Neuronal stem cell (in vitro differentiated cells): ENCODE results near the gene PTGIS.

Source experiments
- DNase-seq: peaks from one replicate; pipeline ENCODE4 v3.0.0-alpha.2; 2013; ENCODE audit warnings: low spot score
- H2AFZ ChIP-seq: one replicate; pipeline ENCODE4 v1.6.1; 2013; ENCODE audit warnings: mild to moderate bottlenecking, low read length, inconsistent platforms
- H2AK5ac ChIP-seq: 2 replicates; pipeline ENCODE4 v1.6.1; 2013; ENCODE audit warnings: low read depth, mild to moderate bottlenecking, inconsistent platforms, low read length, moderate library complexity, mixed read lengths
- H2BK120ac ChIP-seq: 2 replicates; pipeline ENCODE4 v1.6.1; 2013; ENCODE audit warnings: low read depth, mild to moderate bottlenecking, inconsistent platforms, low read length, moderate library complexity, mixed read lengths
- H2BK12ac ChIP-seq: one replicate; pipeline ENCODE4 v1.6.1; 2013; ENCODE audit warnings: low read length, inconsistent platforms
- H2BK15ac ChIP-seq: 2 replicates; pipeline ENCODE4 v1.6.1; 2013; ENCODE audit warnings: mild to moderate bottlenecking, low read length, inconsistent platforms, mixed read lengths
- H2BK5ac ChIP-seq: one replicate; pipeline ENCODE4 v1.6.1; 2013; ENCODE audit warnings: inconsistent platforms, mild to moderate bottlenecking, low read length, moderate library complexity
- H3K14ac ChIP-seq: one replicate; pipeline ENCODE4 v1.6.1; 2013; ENCODE audit warnings: low read length, inconsistent platforms
- H3K18ac ChIP-seq: 2 replicates; pipeline ENCODE4 v1.6.1; 2013; ENCODE audit warnings: low read length, inconsistent platforms
- H3K23ac ChIP-seq: 2 replicates; pipeline ENCODE4 v1.6.1; 2013; ENCODE audit warnings: low read depth, mild to moderate bottlenecking, mixed read lengths, low read length, inconsistent platforms; ENCODE audit not compliant: poor library complexity
- H3K27ac ChIP-seq: replicated peaks from 3 replicates; pipeline ENCODE4 v1.5.1; 2013; ENCODE audit warnings: low read length, inconsistent platforms
- H3K27me3 ChIP-seq, 3 experiments: 2 replicates each; pipeline ENCODE4 v1.6.1; 2013; ENCODE audit warnings: low read length in 3 of 3, mild to moderate bottlenecking in 2 of 3, inconsistent platforms in 1 of 3, low read depth in 1 of 3, mixed read lengths in 1 of 3, moderate library complexity in 1 of 3; ENCODE audit not compliant: control insufficient read depth in 3 of 3, insufficient read depth in 3 of 3
- H3K36me3 ChIP-seq, 2 donors: replicated peaks in 1 of 2; 2 replicates each; pipeline ENCODE4 v1.6.1; 2013; ENCODE audit warnings: low read length in 2 of 2; ENCODE audit not compliant: control insufficient read depth in 2 of 2, insufficient read depth in 2 of 2
- H3K4ac ChIP-seq: 2 replicates; pipeline ENCODE4 v1.6.1; 2013; ENCODE audit warnings: inconsistent platforms, mild to moderate bottlenecking, low read length, moderate library complexity
- H3K4me1 ChIP-seq, 2 donors: 1 replicate in 1 of 2; 2 replicates in 1 of 2; pipeline ENCODE4 v1.6.1; 2013; ENCODE audit warnings: low read length in 2 of 2, low read depth in 1 of 2; ENCODE audit not compliant: control insufficient read depth in 2 of 2, insufficient read depth in 1 of 2
- H3K4me2 ChIP-seq: one replicate; pipeline ENCODE4 v1.6.1; 2013; ENCODE audit warnings: mild to moderate bottlenecking, low read length, inconsistent platforms; ENCODE audit not compliant: insufficient read depth, poor library complexity, severe bottlenecking
- H3K4me3 ChIP-seq, 2 donors: 2 replicates each; pipeline ENCODE4 v1.5.1; 2013; ENCODE audit warnings: low read length in 2 of 2, mild to moderate bottlenecking in 2 of 2, inconsistent platforms in 1 of 2, moderate library complexity in 1 of 2
- H3K79me1 ChIP-seq: one replicate; pipeline ENCODE4 v1.6.1; 2013; ENCODE audit warnings: low read depth, mild to moderate bottlenecking, inconsistent platforms, low read length, moderate library complexity
- H3K9ac ChIP-seq: one replicate; pipeline ENCODE4 v1.6.1; 2013; ENCODE audit warnings: mild to moderate bottlenecking, low read depth, low read length, inconsistent platforms; ENCODE audit not compliant: poor library complexity
- H3K9me3 ChIP-seq, 2 donors: replicated peaks in 1 of 2; 2 replicates each; pipeline versions ENCODE3 to v1.6.1; 2013; ENCODE audit warnings: low read length in 2 of 2, mild to moderate bottlenecking in 2 of 2, inconsistent platforms in 1 of 2, low read depth in 1 of 2, mixed read lengths in 1 of 2, moderate library complexity in 1 of 2; ENCODE audit not compliant: control insufficient read depth in 2 of 2, insufficient read depth in 1 of 2
- H4K8ac ChIP-seq: one replicate; pipeline ENCODE4 v1.6.1; 2013; ENCODE audit warnings: low read depth, mild to moderate bottlenecking, inconsistent platforms, low read length, moderate library complexity
- H4K91ac ChIP-seq: one replicate; pipeline ENCODE4 v1.6.1; 2013; ENCODE audit warnings: low read length, low read depth, mild to moderate bottlenecking, inconsistent platforms; ENCODE audit not compliant: poor library complexity
- WGBS, 2 donors: extraction: QIAGEN DNeasy Blood & Tissue Kit; methylation state at CpG; one replicate each; pipeline ENCODE4 v1.1.7; 2013; ENCODE audit warnings: missing lambda C conversion rate in 2 of 2, mixed read lengths in 1 of 2; ENCODE audit not compliant: insufficient read length in 2 of 2, insufficient replicate concordance in 1 of 2; ENCODE audit errors: extremely low coverage in 2 of 2; 5-methylcytosine and 5-hydroxymethylcytosine counted together

Gene PTGIS

GRCh38 chr20:49497398-49497669, 70.6 kb downstream of the PTGIS start:
- DNase-seq: no peak
- no peak overlapping the region for H3K14ac ChIP-seq
- H3K27ac ChIP-seq: no peak overlapping the region
- peaks cover 0 to 4% of the 10 kb centered on the region in 2 donors for H3K4me1 ChIP-seq
- no peak overlapping the region for H3K23ac ChIP-seq
- H3K4me3 ChIP-seq: no peak overlapping the region
- H3K9ac ChIP-seq: no peak overlapping the region
- no peak overlapping the region for H2AK5ac ChIP-seq
- no peak overlapping the region for H2AFZ ChIP-seq
- no peak overlapping the region for H4K8ac ChIP-seq
- H3K4me2 ChIP-seq: no peak overlapping the region
- H3K36me3 ChIP-seq: no peaks in the 10 kb centered on the region
- no peak overlapping the region for H3K4ac ChIP-seq
- no CpG with 5 or more reads among the region's 1 CpG for WGBS, 2 donors
- no peaks in the 10 kb centered on the region for H3K79me1 ChIP-seq
- no peak overlapping the region for H2BK12ac ChIP-seq
- peaks cover 4% of the 10 kb centered on the region in 2 donors for H3K9me3 ChIP-seq
- H2BK5ac ChIP-seq: no peak overlapping the region
- H2BK15ac ChIP-seq: no peak overlapping the region
- no peak overlapping the region for H4K91ac ChIP-seq
- H2BK120ac ChIP-seq: no peak overlapping the region
- peak overlapping the region; percentile 15 for H3K18ac ChIP-seq
- H3K27me3 ChIP-seq: peaks cover 0 to 9% (median 0%) of the 10 kb centered on the region in 3 experiments

DNA sequence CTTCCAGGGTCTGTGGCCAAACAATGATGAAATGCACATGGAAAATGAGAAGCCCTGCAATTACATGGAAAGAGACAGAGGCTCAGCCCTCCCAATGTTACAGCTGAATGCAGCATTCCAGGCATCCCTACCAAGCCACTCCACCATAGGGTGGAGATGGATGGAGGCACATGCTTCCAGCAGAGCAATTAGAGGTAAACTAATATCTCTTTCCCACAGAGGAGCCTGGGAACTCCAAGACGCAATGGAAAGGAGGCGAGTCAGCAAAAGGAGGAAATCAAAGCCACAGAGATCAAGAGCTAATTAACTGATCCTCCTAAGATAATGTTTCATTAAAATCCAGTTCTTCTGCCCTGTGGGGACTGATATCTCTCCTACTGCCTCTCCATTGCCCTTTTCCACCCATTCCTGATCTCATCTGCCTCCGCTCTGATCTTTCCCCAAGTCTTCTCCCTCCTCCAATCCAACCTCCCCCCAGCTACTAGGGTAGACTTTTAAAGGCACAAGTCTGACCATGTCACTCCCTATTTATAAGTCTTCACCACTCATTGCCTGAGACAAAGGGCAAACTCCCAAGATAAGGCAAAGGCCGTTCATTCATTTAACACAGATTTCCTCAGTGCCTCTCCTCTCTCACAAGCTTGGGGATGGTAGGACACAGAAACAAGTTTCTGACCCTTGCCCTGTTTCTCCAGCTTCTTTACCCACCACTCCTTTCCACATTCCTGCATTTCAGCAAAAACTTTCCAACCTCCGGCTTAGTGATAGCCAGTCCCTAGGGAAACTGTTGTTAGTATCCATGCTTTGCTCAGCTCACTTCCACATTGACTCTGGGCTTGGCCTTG, 71.2 kb downstream of the PTGIS start:
- no peak overlapping the region for H3K27ac ChIP-seq
- H3K14ac ChIP-seq: no peak overlapping the region
- no peak overlapping the region for H3K18ac ChIP-seq
- no peak overlapping the region for H2BK5ac ChIP-seq
- H3K4ac ChIP-seq: no peak overlapping the region
- H3K9ac ChIP-seq: peak overlapping the region; percentile 30
- H3K23ac ChIP-seq: no peak overlapping the region
- no peak overlapping the region for H2AK5ac ChIP-seq
- DNase-seq: no peak
- no peak overlapping the region for H3K4me3 ChIP-seq
- no peak overlapping the region for H4K8ac ChIP-seq
- H3K9me3 ChIP-seq: peaks cover 4% of the 10 kb centered on the region in 2 donors
- H3K4me2 ChIP-seq: no peak overlapping the region
- no peak overlapping the region for H2AFZ ChIP-seq
- peaks cover 0 to 9% (median 0%) of the 10 kb centered on the region in 3 experiments for H3K27me3 ChIP-seq
- H4K91ac ChIP-seq: no peak overlapping the region
- no CpG with 5 or more reads among the region's 5 CpGs for WGBS, 2 donors
- no peak overlapping the region for H2BK120ac ChIP-seq
- no peaks in the 10 kb centered on the region for H3K36me3 ChIP-seq
- H2BK15ac ChIP-seq: no peak overlapping the region
- H3K4me1 ChIP-seq: peaks cover 0 to 4% of the 10 kb centered on the region in 2 donors
- no peaks in the 10 kb centered on the region for H3K79me1 ChIP-seq
- no peak overlapping the region for H2BK12ac ChIP-seq

GRCh38 chr20:49496043-49496442, 71.9 kb downstream of the PTGIS start:
- no peak overlapping the region for H3K14ac ChIP-seq
- no peak overlapping the region for H3K4ac ChIP-seq
- H3K18ac ChIP-seq: no peak overlapping the region
- no peaks in the 10 kb centered on the region for H3K79me1 ChIP-seq
- H3K9ac ChIP-seq: peak overlapping the region; percentile 30
- H4K8ac ChIP-seq: no peak overlapping the region
- no peak overlapping the region for H4K91ac ChIP-seq
- no peak overlapping the region for H3K23ac ChIP-seq
- no peak overlapping the region for H2AFZ ChIP-seq
- DNase-seq: no peak
- no peak overlapping the region for H2BK5ac ChIP-seq
- no peak overlapping the region for H3K4me3 ChIP-seq
- no peak overlapping the region for H2AK5ac ChIP-seq
- H3K36me3 ChIP-seq: no peaks in the 10 kb centered on the region
- no peak overlapping the region for H3K27ac ChIP-seq
- H2BK120ac ChIP-seq: no peak overlapping the region
- H3K9me3 ChIP-seq: peaks cover 4 to 6% of the 10 kb centered on the region in 2 donors
- H2BK12ac ChIP-seq: no peak overlapping the region
- no peak overlapping the region for H2BK15ac ChIP-seq
- peaks cover 0 to 4% of the 10 kb centered on the region in 2 donors for H3K4me1 ChIP-seq
- 100% methylated on average over 1 to 4 of the region's 4 CpGs for WGBS, 2 donors
- peaks cover 0 to 9% (median 0%) of the 10 kb centered on the region in 3 experiments for H3K27me3 ChIP-seq
- H3K4me2 ChIP-seq: no peak overlapping the region

DNA sequence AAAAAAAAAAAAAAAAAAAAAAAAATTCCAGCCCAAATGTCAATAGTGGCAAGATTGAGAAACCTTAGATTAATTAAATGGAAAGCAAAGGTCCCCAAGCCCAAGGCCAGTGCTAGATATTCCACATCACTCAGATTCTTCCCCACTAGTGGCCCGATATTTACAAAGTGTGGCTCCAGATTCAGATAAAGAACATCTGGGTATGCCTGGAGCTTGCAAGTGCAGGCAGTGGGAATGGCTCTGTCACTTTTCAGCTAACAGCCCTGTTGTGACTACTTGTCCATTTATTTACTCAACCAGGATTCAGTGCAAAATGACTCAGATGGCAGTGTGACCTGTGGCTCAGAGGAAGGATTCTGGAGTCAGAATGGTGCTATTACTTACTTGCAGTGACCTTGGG, 77.2 kb downstream of the PTGIS start:
- Histone ChIP-seq H3K9ac (no peak overlapping the region), H2AK5ac (no peak overlapping the region), H2BK5ac (no peak overlapping the region), H3K23ac (no peak overlapping the region), H3K4me2 (no peak overlapping the region), H3K27me3 (peaks cover 0 to 14% (median 0%) of the 10 kb centered on the region in 3 experiments), H3K4me3 (no peak overlapping the region), H3K18ac (no peak overlapping the region), H3K14ac (no peak overlapping the region), H3K36me3 (no peaks in the 10 kb centered on the region), H3K9me3 (peaks cover 0 to 2% of the 10 kb centered on the region in 2 donors), H2BK120ac (no peak overlapping the region), H3K4ac (no peak overlapping the region), H3K4me1 (no peaks in the 10 kb centered on the region), H4K8ac (no peak overlapping the region), H2AFZ (no peak overlapping the region), H2BK12ac (no peak overlapping the region), H3K27ac (no peak overlapping the region), H3K79me1 (no peaks in the 10 kb centered on the region), H4K91ac (no peak overlapping the region), H2BK15ac (no peak overlapping the region)
- no peak for DNase-seq
- WGBS, 2 donors: no CpG with 5 or more reads among the region's 1 CpG
